ENCODE measurements around the gene RNASET2. TPM values are rescaled to one million over a fixed set of nuclear protein-coding genes. Genes with fewer than 3 reads are reported as not detected.

Gene RNASET2
- total and polyA plus RNA-seq, 2 of the 13 experiments (the other 11 are each of a cell fraction or from before 2014, with no cell fraction given) = 44.6 to 597 TPM

DNA sequence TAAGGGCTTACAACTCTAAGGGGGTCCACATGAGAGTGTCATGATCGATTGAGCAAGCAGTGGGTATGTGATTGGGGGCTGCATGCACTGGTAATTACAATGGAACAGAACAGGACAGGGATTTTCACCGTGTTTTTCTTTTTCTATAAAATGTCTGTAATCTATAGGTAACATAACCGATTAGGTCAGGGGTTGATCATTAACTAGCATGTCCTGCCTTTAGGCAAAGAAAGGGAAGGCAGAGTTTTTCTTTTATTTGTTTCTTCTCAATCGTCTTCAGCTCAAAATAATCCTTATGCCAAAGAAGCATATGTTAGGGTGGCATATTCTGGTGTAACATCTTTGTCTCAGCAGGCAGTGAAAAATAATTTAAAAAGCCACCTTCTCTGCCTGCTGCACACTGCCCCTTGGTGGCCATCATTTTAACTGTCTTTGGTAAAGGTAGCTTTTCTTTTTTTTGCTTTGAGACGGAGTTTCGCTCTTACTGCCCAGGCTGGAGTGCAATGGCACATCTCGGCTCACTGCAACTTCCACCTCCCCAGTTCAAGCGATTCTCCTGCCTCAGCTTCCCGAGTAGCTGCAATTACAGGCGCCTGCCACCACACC lies 33.2 kb upstream of the RNASET2 start:
- Histone ChIP-seq H3K4me2 (ENCODE audit: low read depth, low read length) (no peak overlapping the region), H3K4me1 (ENCODE audit: insufficient read depth, low read length) (peaks cover 32% of the 10 kb centered on the region), H3K9ac (ENCODE audit: insufficient read depth, low read depth, low read length) (no peak overlapping the region), H3K9me3 (ENCODE audit: low read length) (no peaks in the 10 kb centered on the region), H3K79me2 (ENCODE audit: insufficient read depth, low read length) (peaks cover 11% of the 10 kb centered on the region), H3K27me3 (ENCODE audit: control insufficient read depth in 1 of 2, insufficient read depth in 2 of 2, low read length in 2 of 2) (no peaks in the 10 kb centered on the region), H3K36me3 (replicated peaks in 1 of 2; ENCODE audit: control insufficient read depth in 1 of 2, insufficient read depth in 2 of 2, low read length in 2 of 2) (peaks cover 2 to 11% of the 10 kb centered on the region in 2 experiments; a peak in 2 of 5 replicates), H3K4me3 (replicated peaks in 1 of 3; ENCODE audit: insufficient read depth in 1 of 3, low read depth in 2 of 3, low read length in 3 of 3) (no peak overlapping the region), H4K20me1 (ENCODE audit: insufficient read depth, low read length) (no peaks in the 10 kb centered on the region), H3K27ac (ENCODE audit: extremely low read length, insufficient read depth, low read length) (no peak overlapping the region), H2AFZ (ENCODE audit: low read length) (no peak overlapping the region)
- intact Hi-C loops (cut with micrococcal nuclease; ENCODE audit: unreplicated experiment) (loop anchor here (1.0 to 2.0 kb wide), 3 partner anchors 33 to 214 kb away; partner anchors contain the start of gene RNASET2), in situ Hi-C loops (cut with HindIII; ENCODE audit: extremely low pct_ligation_motif_present, low pct_unique_long_range_greater_than_20kb) (loop anchor here (5.0 kb wide), 1 partner anchor 212 kb away; no protein-coding TSS in a partner anchor)
- ChIA-PET CTCF (ENCODE audit: low intra/inter-chr PET ratio, low total read pairs) (interaction anchor here (2.1 to 2.6 kb wide), 2 partner anchors 203 to 214 kb away, joined by 7 to 33 read pairs; no protein-coding TSS in a partner anchor), POLR2A (interaction anchor here (1.0 to 2.6 kb wide), 3 partner anchors 10 to 33 kb away, joined by 3 to 12 read pairs (median 6); partner anchors contain the start of genes CEP43 and RNASET2)
- no peak for FAIRE-seq
- no TSS peak for BruUV-seq (replicated peaks)
- 48% methylated on average over 10 of the region's 10 CpGs for WGBS (ENCODE audit: low lambda C conversion rate)
- DNase-seq (ENCODE audit: low spot score) = peak; percentile 47
- peak; percentile 71 for ATAC-seq
- TF ChIP-seq SMC3 (IDR thresholded peaks at IDR 0.05; ENCODE audit: low read length) (peak; percentile 65), DMAP1 (CRISPR knock-in tag; IDR thresholded peaks at IDR 0.05) (no peak), STAG1 (CRISPR knock-in tag; IDR thresholded peaks at IDR 0.05) (peak; percentile 67), AGO2 (optimal IDR thresholded peaks at IDR 0.05; ENCODE audit: low read depth, low read length) (no peak), ZNF501 (CRISPR knock-in tag; IDR thresholded peaks at IDR 0.05) (0 out of 2 replicates have a peak, but pooled peaks have one; percentile 44), RAD21 (CRISPR knock-in tag; IDR thresholded peaks at IDR 0.05) (peak; percentile 49), ZNF766 (CRISPR knock-in tag; IDR thresholded peaks at IDR 0.05; ENCODE audit: borderline replicate concordance) (no peak)
- TF ChIP-seq, protein P1, sequence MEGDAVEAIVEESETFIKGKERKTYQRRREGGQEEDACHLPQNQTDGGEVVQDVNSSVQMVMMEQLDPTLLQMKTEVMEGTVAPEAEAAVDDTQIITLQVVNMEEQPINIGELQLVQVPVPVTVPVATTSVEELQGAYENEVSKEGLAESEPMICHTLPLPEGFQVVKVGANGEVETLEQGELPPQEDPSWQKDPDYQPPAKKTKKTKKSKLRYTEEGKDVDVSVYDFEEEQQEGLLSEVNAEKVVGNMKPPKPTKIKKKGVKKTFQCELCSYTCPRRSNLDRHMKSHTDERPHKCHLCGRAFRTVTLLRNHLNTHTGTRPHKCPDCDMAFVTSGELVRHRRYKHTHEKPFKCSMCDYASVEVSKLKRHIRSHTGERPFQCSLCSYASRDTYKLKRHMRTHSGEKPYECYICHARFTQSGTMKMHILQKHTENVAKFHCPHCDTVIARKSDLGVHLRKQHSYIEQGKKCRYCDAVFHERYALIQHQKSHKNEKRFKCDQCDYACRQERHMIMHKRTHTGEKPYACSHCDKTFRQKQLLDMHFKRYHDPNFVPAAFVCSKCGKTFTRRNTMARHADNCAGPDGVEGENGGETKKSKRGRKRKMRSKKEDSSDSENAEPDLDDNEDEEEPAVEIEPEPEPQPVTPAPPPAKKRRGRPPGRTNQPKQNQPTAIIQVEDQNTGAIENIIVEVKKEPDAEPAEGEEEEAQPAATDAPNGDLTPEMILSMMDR (CRISPR knock-in tag; IDR thresholded peaks at IDR 0.05) = peak; percentile 62
- TF ChIP-seq, protein P2, sequence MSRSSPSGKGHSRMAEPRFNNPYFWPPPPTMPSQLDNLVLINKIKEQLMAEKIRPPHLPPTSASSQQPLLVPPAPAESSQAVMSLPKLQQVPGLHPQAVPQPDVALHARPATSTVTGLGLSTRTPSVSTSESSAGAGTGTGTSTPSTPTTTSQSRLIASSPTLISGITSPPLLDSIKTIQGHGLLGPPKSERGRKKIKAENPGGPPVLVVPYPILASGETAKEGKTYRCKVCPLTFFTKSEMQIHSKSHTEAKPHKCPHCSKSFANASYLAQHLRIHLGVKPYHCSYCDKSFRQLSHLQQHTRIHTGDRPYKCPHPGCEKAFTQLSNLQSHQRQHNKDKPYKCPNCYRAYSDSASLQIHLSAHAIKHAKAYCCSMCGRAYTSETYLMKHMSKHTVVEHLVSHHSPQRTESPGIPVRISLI (CRISPR knock-in tag; IDR thresholded peaks at IDR 0.05; ENCODE audit: borderline replicate concordance) = peak; percentile 66; the same call in 1 of the 2 replicates

Measured in HepG2 (cell line).